GM20431 (cell line): ENCODE data around the gene CHST8.
"Not testable (repeated sequence)": the region's sequence is repeated elsewhere in the genome, so short reads cannot be mapped to it uniquely, and the experiment has no call there.

Experiments used
- in situ Hi-C: fragments of 300-500 bp; cut with MseI, MboI; formaldehyde crosslinking; loops from one replicate; pipeline ENCODE4 v1.15.0; 2020; ENCODE audit warnings: low sequenced_read_pairs; ENCODE audit not compliant: unreplicated experiment

The CHST8 gene

DNA sequence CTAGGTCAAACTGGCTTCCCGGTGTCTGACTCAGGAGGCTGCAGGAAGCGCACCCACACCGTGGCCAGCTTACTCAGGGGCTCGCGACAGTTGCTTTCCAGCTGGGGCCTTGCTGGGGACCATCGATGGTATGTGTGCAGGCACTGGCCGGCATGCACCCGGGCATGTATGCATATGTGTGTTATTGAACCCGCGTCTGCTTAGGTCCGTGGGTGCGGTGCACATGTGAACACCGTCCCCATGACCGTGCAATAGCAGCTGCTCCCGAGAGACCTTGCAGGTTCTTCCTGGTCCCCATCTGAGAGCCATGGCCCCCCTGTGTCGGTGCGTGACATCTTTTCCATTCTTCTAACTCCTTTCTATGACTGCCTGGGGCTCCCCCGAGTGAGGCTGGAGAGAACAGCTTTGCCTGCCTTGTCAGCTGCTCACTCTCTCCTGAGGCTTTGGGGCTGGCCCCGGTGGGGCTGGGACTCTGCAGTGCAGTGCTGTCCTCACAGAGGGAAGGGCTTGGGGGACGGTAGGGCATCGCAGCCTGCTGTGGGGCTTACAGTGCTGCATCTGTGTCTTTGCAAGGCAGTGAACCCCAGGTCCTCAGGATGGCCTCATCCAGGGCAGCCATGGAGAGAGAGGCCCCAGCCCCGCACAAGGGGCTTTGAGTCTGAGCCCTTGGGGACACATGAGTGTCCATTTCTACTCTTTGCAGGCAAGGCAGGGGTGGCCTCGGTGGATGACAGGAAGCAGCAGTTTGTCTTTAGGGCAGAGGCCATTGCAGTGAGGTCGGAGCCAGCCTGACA, 65.1 kb downstream of the CHST8 start:
- in situ Hi-C loops, result no loop called here

DNA sequence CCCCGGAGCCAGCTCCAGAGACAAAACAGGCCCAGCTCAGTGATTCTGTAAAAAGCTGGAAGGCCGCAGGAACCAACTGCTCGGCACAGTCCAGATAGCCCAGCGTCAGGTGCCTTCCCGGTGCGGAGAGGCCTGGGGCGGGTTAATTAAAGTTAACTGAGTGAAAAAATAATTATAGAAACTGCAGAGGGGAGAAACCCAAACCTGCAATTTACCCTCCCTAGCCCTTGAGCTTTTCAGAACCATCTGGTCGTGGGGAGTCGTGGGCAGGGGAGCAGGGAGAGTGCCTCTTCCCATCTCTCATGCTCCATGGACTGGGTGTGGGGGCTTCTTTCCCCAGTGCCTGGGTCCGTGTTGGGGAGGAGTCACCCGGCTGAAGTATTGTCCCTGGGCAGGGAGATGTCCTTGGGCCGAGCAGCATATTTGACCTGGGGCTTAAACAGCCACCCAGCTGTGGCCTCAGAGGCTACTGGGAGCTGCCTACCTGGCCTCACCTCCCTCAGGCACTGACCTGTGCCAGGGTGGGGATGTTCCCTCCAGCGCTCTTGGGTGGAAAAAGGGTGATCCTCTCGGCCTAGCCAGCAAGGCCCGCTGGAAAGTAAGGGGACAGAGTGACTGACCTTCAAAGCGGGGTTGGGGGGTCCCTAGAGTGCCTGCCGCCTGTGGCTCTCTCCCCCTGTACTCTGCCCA, 65.9 kb downstream of the CHST8 start:
- in situ Hi-C loops, result no loop called here

DNA sequence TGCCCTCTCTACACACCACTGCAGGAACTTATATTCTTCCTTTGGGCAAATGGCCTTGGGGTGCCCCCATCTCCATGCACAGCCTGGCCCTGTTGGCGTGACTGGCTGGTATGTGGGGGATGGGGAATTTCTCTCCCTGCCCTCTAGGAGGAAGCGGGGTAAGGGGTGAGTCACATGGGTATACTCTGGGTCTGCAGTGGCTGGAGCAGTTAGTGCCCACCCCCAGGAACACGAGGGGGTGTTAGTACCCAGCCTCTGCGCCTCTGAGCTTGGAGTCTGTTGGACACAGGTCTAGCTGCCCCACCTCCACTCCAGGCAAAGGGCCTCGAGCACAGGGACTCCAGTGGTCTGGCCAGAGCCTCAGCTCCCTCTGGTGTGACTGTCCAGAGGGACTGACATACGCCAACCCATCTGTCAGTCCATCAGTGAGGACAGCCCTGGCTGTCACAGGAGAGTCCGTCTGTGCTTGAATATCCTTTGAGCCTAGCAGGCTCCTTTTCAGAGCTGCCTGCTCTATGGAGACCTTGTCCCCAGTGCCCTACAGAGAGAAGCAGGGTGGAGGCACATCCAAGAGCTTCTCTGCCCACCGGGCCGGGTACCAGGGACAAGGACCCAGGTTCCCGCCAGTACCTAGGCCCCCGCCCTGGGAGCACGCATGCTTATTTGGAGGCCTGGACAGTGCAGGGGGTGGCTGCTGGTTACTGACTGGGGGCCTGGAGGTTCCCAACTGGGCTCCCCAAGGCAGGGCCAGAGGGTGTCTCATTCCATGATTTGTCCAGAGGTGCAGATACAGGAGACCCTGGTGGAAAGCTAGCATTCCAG, 66.6 kb downstream of the CHST8 start:
- in situ Hi-C loops, result no loop called here

DNA sequence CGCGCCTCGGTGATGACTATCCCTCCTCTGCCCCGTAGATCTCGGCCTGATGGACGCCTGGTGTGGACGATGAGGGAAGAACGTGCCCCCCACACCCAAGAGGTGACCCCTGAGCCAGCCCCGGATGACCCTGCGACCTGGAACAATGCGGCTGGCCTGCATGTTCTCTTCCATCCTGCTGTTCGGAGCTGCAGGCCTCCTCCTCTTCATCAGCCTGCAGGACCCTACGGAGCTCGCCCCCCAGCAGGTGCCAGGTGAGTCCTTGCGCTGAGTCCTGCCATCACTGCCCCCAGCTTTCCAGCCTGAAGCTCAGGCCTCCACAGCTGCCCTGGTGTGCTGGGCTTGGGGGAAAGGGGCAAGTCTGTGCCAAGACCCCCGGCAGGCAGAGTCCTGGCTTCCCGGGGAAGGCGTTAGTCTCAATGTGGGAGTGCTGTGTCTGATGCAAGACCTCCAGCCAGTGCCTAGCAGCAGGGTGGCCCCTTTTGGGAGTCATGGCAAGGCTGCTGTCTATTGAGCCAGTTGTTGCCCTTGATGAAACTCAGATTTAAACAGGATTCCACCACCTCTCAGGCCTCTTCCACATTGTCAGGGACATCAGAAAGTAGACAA, 67.5 kb downstream of the CHST8 start:
- in situ Hi-C loops, result no loop called here

DNA sequence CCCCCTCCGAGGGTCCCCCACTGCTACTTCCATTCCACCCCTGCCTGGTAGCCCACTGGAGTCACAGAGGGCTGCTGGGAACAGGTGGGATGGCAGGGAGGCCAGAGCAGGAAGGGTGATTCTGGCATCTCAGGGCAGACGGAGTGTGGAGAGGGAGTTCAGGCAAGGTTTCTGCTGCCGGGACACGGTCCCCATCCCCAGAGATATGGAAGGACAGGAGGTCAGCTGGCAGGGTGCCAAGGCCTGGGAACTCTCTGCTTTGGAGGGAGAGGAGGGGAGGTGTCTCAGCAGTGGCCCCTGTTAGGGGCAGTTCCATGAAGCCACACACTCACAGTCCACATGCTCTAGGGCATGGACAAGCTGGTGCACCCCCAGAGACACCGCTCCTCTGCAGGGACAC, 68.1 kb downstream of the CHST8 start:
- in situ Hi-C loops, result no loop called here

DNA sequence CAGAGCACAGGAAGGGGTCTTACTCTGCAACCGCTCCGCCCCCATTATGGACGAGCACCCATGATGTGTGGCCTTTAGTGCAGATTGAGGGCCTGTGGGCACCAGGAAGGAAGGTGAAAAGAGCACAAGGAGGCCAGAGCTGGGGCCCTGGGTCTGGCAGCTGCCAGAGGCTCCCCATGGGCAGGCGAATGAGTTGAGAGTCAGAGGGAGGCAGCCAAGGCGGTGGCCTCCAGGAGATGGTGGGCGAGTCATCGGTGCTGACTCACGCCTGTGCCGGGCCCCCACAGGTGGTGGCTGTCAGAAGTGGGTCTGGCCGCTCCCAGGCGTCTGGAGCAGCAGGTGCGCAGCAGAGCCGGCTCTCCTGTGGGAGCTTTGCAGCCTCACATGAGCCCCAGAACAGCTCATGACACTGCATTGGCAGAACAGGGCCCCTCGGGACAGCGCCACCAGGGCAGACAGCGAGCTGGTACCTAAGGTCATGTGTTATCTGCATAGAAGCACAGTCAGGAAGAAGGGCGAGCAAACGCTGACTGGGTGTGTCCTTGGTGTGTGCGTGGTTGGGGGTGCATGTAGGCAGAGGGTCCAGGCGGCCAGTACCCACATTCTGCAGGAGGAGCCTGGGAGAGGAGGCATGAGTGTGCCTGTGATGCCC, 68.8 kb downstream of the CHST8 start:
- in situ Hi-C loops, result no loop called here

DNA sequence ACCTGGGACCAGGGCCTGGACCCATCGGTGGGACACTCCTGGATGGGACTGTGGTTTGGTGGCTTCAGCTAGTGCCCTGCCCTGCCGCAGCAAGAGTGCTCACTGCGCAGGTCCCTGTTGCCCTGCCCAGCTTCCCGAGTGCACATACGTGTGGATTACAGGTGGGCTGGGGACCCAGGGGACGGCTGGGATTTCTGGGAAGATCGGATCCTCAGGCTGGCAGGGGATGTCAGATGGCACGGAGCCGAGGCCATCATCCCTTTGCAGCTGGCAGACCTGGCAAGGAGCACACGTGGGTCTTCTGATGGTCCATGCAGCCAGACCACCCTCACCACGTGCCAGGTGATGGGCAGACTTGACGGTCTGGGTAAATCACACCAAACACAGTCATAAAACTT, 69.3 kb downstream of the CHST8 start:
- in situ Hi-C loops, result no loop called here

DNA sequence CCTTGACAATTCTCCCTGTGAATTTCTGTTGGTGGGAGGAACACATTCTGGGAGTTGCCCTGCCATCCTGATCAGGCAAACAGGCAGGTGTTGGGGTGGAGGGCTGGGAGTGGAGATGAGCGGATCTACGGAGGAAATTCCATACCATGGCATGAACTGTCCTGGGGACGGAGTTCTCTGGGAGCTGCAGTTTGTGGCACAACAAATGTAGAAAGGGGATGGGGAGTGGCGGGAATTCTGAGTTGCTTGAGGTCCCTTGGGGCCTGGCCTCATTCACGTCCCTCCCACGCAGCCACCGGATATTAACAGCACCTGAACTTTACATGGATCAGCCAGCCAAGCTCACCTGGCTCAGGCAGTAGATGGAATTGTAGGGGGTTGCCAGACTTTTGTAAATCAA, 70.0 kb downstream of the CHST8 start:
- in situ Hi-C loops, result no loop called here

DNA sequence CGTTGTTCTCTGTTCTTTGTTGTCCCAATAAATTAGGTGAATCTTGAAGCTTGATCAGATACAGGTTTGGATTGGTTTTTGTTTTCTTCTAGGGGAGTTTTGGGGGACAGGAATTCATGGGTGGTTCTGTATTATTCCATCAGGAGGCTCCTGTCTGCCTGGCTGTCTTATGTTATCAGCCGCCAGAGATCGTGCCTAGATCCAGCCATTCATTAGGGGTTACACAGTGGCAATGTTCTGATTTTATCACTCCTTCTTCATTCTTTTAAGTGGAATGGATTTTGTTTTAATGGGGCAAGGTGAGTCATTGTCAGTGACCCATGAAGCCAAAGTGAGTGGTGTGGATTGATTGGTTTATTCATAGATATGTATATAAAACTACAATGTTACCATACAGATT, 71.9 kb downstream of the CHST8 start:
- in situ Hi-C loops, result no loop called here

DNA sequence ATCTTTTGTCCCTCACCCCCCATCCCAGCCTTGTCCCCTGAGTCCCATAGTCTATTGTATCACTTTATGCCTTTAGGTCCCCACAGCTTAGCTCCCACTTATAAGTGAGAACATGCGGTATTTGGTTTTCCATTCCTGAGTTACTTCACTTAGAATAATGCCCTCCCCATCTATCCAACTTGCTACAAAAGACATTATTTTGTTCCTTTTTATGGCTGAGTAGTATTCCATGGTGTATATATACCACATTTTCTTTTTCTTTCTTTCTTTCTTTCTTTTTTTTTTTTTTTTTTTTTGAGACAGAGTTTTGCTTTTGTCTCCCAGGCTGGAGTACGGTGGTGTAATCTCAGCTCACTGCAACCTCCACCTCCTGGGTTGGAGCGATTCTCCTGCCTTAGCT, 73.8 kb downstream of the CHST8 start:
- in situ Hi-C loops, result not testable (repeated sequence)

DNA sequence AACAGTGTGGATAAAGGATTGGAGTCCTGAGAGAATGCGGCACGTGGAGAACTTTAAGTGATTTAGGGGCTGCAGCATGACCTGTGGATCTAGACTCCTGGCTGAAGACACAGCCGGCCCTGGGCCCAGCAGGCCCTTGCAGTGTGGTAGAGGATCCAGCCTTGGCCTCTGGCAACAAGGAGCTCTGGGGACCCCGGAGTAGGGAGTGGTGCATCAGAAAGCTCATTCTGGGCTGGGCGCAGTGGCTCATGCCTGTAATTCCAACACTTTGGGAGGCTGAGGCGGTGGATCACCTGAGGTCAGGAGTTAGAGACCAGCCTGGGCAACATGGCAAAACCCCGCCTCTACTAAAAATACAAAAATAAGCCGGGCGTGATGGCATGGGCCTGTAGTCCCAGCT, 76.0 kb downstream of the CHST8 start:
- in situ Hi-C loops, result no loop called here

DNA sequence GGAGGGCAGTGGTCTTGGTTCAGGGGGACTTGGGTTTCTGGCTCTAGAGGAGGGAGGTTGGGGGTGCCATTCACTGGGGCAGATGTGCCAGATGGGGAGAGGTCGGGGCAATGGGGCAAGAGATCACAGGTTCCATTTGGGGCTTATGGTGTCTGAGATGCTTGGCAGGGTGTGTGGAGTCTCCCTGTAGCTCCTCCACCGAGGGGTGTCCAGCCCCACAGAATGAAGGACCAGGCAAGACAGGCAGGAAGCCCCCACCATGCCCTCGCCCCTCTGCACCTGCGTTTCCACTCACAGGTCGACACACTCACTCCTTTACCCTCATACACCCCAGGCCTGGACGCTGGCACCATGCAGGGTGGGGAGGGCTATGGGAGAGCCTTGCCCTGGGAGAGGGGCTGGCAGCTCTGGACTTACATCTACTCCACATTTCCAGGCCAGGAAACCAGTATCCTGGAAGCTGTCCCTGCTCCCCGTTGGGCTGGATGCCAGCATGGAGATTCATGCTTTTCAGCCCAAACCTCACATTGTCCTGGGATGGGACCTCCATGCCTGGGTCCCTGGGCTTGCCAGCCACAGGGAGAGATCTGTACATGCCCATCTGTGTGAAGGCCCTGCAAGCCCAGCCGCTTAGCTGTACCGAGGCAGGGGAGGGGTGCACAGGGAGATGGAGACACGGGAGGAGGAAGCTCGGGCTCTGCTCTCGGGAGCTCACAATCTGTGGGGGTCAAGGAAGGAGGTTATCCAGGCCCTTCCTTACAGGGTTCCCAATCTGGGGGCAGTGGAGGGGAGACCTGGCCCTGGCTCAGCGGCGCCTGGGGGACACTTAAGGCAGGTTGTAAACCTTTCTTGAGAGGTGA, 77.1 kb downstream of the CHST8 start:
- in situ Hi-C loops, result no loop called here

DNA sequence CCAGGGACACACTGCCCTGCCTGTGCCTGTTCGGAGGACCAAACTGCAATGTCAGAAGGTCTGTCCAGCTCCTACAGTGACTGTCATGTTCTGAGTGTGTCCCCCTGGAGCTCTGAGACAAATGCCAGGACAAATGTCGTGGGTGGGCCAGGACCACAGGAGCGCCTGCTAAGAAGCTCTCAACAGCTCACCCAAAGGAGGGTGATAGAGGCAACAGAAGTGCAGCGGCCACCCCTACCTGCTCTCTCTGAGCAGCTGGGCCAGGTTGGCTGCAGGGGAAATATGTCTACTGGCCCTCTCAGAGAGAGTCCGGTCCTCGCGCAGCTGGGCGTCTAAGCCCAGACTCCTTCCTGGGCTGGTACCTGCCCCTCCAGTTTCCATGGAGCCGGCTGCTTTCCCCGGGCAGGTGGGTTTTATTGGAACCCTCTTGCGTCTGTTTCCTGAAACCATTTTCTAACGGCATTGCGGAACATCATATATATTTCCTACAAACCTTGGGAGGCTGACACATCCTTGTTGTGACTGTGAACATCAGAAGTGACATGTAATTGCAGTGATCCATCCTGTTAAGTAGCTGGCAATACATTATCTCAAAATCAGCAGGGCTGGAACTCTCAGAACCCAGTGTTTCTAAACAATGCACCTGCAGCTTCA, 78.1 kb downstream of the CHST8 start:
- in situ Hi-C loops, result no loop called here

DNA sequence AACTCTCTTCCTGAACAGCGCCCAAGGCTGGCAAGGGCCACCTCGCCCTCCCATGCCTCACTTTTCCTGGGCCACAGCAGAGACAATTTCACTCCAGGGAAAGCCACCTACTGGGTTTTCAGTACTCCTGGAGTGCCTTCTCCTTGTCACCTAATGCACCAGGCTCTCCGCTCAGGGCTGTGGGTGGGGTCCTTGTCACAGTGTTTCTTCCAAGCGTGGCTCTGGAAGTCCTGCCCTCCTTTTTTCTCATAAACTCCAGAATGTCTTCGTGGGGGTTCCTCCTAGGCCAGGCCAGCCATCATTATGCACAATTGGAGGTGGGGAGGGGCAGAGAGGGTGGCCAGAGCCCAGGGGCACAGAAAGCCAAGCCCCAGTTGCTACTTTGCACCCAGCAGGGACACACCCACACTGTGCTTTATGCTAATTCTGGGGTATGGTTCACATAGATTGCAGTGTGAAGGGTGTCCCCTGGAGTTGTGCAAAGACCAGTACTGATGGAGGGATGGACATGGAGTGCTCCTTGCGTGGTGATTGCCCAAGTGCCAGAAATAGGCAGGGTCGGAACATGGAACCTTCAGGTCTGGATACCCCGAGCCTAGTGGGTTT, 78.8 kb downstream of the CHST8 start:
- in situ Hi-C loops, result no loop called here

DNA sequence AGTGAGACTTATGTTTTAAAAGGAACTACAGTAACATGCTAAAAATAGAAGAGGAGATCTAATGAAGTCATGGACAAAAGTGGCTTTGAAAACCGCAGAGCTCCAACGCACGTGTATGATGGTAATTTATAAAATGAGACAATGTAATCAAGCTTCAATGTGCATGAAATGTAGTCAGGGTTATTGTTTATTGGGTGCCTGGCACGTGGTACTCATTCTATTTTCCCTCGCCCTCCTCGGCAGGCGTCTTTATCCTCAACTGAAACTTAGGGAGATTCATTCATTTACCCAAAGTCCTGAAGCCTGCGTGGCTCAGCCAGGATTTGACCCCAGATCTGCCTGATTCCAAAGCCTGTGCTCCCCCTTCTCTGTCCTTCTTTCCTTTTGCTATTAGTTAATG, 79.8 kb downstream of the CHST8 start:
- in situ Hi-C loops, result no loop called here

DNA sequence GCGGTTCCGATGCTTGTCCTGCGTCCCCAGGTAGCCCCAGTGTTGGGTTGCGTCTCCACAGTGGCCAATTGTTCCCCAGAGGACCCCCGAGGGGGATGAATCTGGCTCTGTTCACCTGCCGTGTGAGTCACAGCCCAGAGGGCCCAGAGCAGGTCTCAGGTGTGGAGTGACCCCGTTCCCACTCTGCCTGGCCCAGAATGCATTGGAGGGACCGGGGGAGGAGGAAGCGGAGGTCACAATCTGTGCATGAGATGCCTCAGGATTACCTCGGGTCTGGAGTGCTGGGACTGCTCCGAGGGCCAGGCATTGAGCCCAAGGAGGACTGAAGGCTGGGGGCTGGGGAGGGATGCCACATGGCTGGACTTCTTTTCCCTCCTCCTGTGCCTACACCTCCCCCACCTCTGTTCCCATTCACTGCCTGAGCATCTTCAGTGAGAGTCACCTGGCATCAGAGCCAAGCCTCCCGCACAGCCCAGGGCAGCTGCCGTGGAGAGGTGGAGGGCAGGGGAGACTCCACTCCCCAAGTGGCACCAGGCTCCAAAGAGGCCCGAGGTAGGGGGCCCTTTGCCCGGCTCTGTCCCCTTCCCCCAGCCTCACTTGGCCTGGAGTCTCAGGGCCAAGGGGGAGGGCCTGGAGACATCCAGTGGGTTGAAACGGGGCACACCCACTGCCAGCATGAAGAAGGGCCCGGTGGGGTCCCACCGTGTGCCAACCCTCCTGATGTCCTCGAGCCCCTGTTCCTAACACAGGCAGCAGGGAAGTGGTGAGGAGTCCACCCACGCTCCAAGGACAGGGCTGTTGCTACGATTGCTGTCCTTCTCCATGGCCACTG, 81.1 kb downstream of the CHST8 start:
- in situ Hi-C loops, result no loop called here

DNA sequence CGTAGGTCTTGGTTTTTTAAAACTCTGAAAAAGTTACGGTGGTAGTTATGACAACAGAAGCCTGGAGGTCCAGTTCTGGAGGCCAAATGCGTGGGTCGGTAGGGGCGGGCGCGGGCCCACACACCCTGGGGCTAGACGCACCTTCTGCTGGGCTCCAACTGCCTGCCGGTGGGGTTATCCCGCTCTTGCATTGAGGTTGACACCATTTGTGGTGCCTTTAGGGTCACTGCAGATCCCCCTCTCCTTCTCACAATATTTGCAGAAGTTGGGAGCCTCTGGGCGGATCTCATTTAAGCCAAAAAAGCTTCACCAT, 81.6 kb downstream of the CHST8 start:
- in situ Hi-C loops, result no loop called here

DNA sequence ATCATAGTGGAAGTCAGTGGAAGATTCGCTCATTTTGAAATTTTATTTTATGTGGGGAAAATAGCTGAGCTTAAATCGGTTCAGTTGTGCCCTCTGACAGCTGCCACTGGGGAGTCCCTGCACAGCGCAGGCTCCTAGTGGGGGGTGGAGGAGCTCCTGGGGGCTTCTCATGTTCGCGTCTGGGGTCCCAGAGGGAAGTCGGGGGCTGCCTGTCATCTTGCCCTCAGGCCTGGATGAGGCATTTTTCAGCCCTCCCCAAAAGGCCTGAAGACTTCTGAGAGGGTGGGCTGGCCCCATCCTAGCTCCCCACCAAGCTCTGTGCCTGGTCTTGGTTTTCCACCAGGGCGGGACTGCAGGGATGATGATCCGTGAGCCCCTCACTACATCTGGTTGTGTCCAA, 82.1 kb downstream of the CHST8 start:
- in situ Hi-C loops, result no loop called here
